A549 (cell line): Measurements from ENCODE around the gene EXOC3L2.
A peak's percentile ranks its signal among the peaks of the same experiment; 100 is the strongest.

ENCODE experiments used
- BHLHE40 ChIP-seq: IDR thresholded peaks from 2 replicates; pipeline ENCODE4 v1.6.1; 2012; ENCODE audit warnings: low read depth, low read length, inconsistent platforms
- CEBPB ChIP-seq, 2 experiments: fragments of >200 bp in 1 of 2; sonication (Bioruptor Twin) in 1 of 2; formaldehyde crosslinking in 1 of 2; IDR thresholded peaks; 2 replicates each; pipeline ENCODE4 v1.6.1; 2012 to 2016
- CHD2 ChIP-seq: fragments of 150-350 bp; IDR thresholded peaks from 2 replicates; pipeline ENCODE4 v1.6.1; 2014; ENCODE audit warnings: low read length; ENCODE audit not compliant: partially characterized antibody
- CHD4 ChIP-seq: fragments of 200-600 bp; sonication (generic); IDR thresholded peaks from 2 replicates; pipeline ENCODE4 v1.6.1; 2016; ENCODE audit warnings: antibody characterized with exemption, mild to moderate bottlenecking, borderline replicate concordance
- CTCF ChIP-seq: fragments of >200 bp; sonication (Bioruptor Twin); formaldehyde crosslinking; IDR thresholded peaks from 3 replicates; pipeline ENCODE4 v1.5.1; 2016
- JUNB ChIP-seq: fragments of >200 bp; sonication (Bioruptor Twin); formaldehyde crosslinking; IDR thresholded peaks from 2 replicates; pipeline ENCODE4 v1.6.1; 2016
- KDM1A ChIP-seq: fragments of 200-600 bp; sonication (generic); IDR thresholded peaks from 2 replicates; pipeline ENCODE4 v1.6.1; 2016; ENCODE audit warnings: low read depth, mild to moderate bottlenecking
- MAX ChIP-seq: IDR thresholded peaks from 2 replicates; pipeline ENCODE4 v1.6.1; 2012
- MAZ ChIP-seq: fragments of 150-350 bp; IDR thresholded peaks from 2 replicates; pipeline ENCODE4 v1.6.1; 2014; ENCODE audit warnings: antibody characterized with exemption, low read depth, low read length, borderline replicate concordance
- NFE2L2 ChIP-seq: fragments of 150-350 bp; conservative IDR thresholded peaks from 2 replicates; pipeline ENCODE4 v1.6.1; 2014; ENCODE audit warnings: low read length
- POLR2A ChIP-seq: IDR thresholded peaks from 2 replicates; pipeline ENCODE4 v1.6.1; 2012; ENCODE audit warnings: mild to moderate bottlenecking, low read length
- RCOR1 ChIP-seq: fragments of 150-350 bp; IDR thresholded peaks from 2 replicates; pipeline ENCODE4 v1.6.1; 2014; ENCODE audit warnings: antibody characterized with exemption, low read length, low read depth
- TP53 ChIP-seq: fragments of 250-450 bp; sonication (Bioruptor Pico); IDR thresholded peaks from 2 replicates; pipeline ENCODE4 v1.5.0; 2021; ENCODE audit warnings: mild to moderate bottlenecking, moderate library complexity
- TF ChIP-seq, protein P1 (sequence below): fragments of 450-650 bp; IDR thresholded peaks from 2 replicates; pipeline ENCODE4 v1.6.1; 2014; ENCODE audit warnings: antibody characterized with exemption

GRCh38 chr19:45283443-45284033 is 38.3 kb upstream of the EXOC3L2 start:
- TF ChIP-seq BHLHE40, result no peak
- no peak for TF ChIP-seq POLR2A
- no peak for TF ChIP-seq MAX
- TF ChIP-seq CEBPB (IDR thresholded peaks at IDR 0.05), result no peak
- TF ChIP-seq NFE2L2, result peak; percentile 66
- no peak for TF ChIP-seq RCOR1
- TF ChIP-seq CTCF, result no peak
- no peak for TF ChIP-seq JUNB
- TF ChIP-seq, protein P1, sequence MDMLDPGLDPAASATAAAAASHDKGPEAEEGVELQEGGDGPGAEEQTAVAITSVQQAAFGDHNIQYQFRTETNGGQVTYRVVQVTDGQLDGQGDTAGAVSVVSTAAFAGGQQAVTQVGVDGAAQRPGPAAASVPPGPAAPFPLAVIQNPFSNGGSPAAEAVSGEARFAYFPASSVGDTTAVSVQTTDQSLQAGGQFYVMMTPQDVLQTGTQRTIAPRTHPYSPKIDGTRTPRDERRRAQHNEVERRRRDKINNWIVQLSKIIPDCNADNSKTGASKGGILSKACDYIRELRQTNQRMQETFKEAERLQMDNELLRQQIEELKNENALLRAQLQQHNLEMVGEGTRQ, result no peak
- peak; percentile 77; the same call in 1 of the 2 replicates for TF ChIP-seq KDM1A
- TF ChIP-seq TP53 (CRISPR knock-in tag), result no peak
- TF ChIP-seq MAZ, result no peak
- no peak for TF ChIP-seq CHD2
- TF ChIP-seq CHD4, result 0 out of 2 replicates have a peak, but pooled peaks have one; percentile 16
